Measurements from ENCODE around the gene CTCFL.

DNA sequence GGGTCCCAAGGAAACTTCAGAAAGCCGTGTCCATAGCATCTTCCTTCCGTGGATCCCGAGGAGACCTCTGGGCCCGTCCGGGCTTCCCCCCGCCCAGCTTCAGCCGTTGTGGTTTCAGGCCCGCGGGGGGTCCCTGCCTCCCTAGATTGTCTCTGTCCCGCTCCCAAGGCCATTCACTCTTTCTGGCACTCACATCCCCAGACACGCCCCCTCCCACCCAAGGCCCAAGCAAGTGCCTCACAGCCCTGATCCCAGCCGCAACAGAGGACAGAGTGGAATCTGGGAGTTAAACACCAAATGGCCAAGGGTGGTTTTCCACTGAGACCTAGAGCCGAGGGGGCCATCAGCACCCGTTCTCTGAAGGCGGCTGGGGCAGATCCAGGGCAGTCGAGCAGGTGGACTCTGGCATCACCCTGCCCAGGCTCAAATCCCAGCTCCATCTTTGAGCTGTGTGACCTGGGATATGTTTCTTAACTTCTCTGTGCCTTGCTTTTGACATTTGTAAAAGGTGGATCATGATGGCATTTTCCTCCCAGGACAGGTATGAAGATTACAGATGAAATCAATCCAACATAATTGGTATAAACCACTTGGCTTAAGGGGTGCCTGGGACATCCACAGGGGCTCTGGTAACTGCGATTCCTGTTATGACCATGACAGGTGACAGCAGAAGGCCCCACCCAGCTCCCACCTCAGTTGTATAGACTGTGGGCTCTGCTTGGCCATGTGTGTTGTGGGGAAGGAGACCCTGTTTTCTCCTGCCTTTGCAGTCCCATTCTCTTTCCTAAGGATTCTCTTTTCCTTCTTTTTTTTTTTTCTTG is 48.1 kb downstream of the CTCFL start:
- TF ChIP-seq, protein P1, sequence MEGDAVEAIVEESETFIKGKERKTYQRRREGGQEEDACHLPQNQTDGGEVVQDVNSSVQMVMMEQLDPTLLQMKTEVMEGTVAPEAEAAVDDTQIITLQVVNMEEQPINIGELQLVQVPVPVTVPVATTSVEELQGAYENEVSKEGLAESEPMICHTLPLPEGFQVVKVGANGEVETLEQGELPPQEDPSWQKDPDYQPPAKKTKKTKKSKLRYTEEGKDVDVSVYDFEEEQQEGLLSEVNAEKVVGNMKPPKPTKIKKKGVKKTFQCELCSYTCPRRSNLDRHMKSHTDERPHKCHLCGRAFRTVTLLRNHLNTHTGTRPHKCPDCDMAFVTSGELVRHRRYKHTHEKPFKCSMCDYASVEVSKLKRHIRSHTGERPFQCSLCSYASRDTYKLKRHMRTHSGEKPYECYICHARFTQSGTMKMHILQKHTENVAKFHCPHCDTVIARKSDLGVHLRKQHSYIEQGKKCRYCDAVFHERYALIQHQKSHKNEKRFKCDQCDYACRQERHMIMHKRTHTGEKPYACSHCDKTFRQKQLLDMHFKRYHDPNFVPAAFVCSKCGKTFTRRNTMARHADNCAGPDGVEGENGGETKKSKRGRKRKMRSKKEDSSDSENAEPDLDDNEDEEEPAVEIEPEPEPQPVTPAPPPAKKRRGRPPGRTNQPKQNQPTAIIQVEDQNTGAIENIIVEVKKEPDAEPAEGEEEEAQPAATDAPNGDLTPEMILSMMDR (IDR thresholded peaks at IDR 0.05 in 8 of 11, conservative IDR thresholded peaks at IDR 0.05 in 3 of 11), result no peak
- TF ChIP-seq POLR2A (IDR thresholded peaks at IDR 0.05) (no peak), POLR2AphosphoS5 (IDR thresholded peaks at IDR 0.05) (no peak)

Measured in spleen (tissue), 7 donors.